ENCODE data around the gene UCP3. TPM values are rescaled to one million over a fixed set of nuclear protein-coding genes. Genes with fewer than 3 reads are reported as not detected.

Gene UCP3
- total RNA-seq, 2 experiments from 2014 or later, result 2.4 to 3.2 TPM

- CTCF ChIA-PET (ENCODE audit: unreplicated experiment), result no interaction called here
- Histone ChIP-seq H3K4me2 (ENCODE audit: low read length) (peak overlapping the region; percentile 96; the same call in 1 of the 2 replicates), H3K27ac (ENCODE audit: low read depth, low read length, poor library complexity, severe bottlenecking) (no peak overlapping the region)
These were observed 30.9 kb downstream of the UCP3 start for GRCh38 chr11:73977856-73978519.

GRCh38 chr11:73976451-73977151, 32.3 kb downstream of the UCP3 start:
- intact Hi-C loops (cut with micrococcal nuclease; ENCODE audit: unreplicated experiment), result no loop called here
- no peaks in the 10 kb centered on the region for H3K9me3 ChIP-seq (ENCODE audit: low read length)
- CTCF ChIA-PET (ENCODE audit: unreplicated experiment), result no interaction called here
- TF ChIP-seq CTCF (conservative IDR thresholded peaks at IDR 0.05; ENCODE audit: low read length) (no peak), EZH2phosphoT487 (IDR thresholded peaks at IDR 0.05; ENCODE audit: borderline replicate concordance, low read depth, low read length) (no peak)
- H3K9me2 ChIP-seq (ENCODE audit: insufficient read depth, low read length), result no peaks in the 10 kb centered on the region
- DNase-seq (ENCODE audit: low spot score), result no peak
- no peak overlapping the region for H3K4me2 ChIP-seq (ENCODE audit: low read length)
- POLR2A ChIA-PET, result no interaction called here
- H3K4me3 ChIP-seq (ENCODE audit: low read depth, low read length, poor library complexity, severe bottlenecking), result no peak overlapping the region
- H3K4me1 ChIP-seq (ENCODE audit: insufficient read depth, low read length, poor library complexity, severe bottlenecking), result peaks cover 59% of the 10 kb centered on the region
- H3K79me2 ChIP-seq (ENCODE audit: insufficient read depth, low read depth, low read length), result peaks cover 49% of the 10 kb centered on the region
- H4K20me1 ChIP-seq (ENCODE audit: insufficient read depth, low read length), result peaks cover 31% of the 10 kb centered on the region
- H2AFZ ChIP-seq (ENCODE audit: low read length), result no peak overlapping the region
- peaks cover 87% of the 10 kb centered on the region for H3K36me3 ChIP-seq (ENCODE audit: insufficient read depth, low read length)
- H3K27ac ChIP-seq (ENCODE audit: low read depth, low read length, poor library complexity, severe bottlenecking), result no peak overlapping the region
- no TSS peak for BruUV-seq (replicated peaks)

More at GRCh38 chr11:73977856-73978519, 30.9 kb downstream of the UCP3 start:
- Histone ChIP-seq H3K36me3 (ENCODE audit: insufficient read depth, low read length) (peaks cover 90% of the 10 kb centered on the region), H3K9me3 (ENCODE audit: low read length) (no peaks in the 10 kb centered on the region), H3K79me2 (ENCODE audit: insufficient read depth, low read depth, low read length) (peaks cover 63% of the 10 kb centered on the region), H3K4me1 (ENCODE audit: insufficient read depth, low read length, poor library complexity, severe bottlenecking) (peaks cover 47% of the 10 kb centered on the region), H4K20me1 (ENCODE audit: insufficient read depth, low read length) (peaks cover 37% of the 10 kb centered on the region), H2AFZ (ENCODE audit: low read length) (no peak overlapping the region), H3K9me2 (ENCODE audit: insufficient read depth, low read length) (no peaks in the 10 kb centered on the region), H3K4me3 (ENCODE audit: low read depth, low read length, poor library complexity, severe bottlenecking) (no peak overlapping the region)
- DNase-seq (ENCODE audit: low spot score), result no peak
- no peak for TF ChIP-seq CTCF (conservative IDR thresholded peaks at IDR 0.05; ENCODE audit: low read length)
- no peak for TF ChIP-seq EZH2phosphoT487 (IDR thresholded peaks at IDR 0.05; ENCODE audit: borderline replicate concordance, low read depth, low read length)
- POLR2A ChIA-PET, result interaction anchor here (0.9 kb wide), 1 partner anchor 8 kb away, joined by 4 read pairs; no protein-coding TSS in a partner anchor
- BruUV-seq (replicated peaks), result no TSS peak
- intact Hi-C loops (cut with micrococcal nuclease; ENCODE audit: unreplicated experiment), result no loop called here

- intact Hi-C loops (cut with micrococcal nuclease; ENCODE audit: unreplicated experiment), result no loop called here
- peaks cover 62% of the 10 kb centered on the region for H3K4me1 ChIP-seq (ENCODE audit: insufficient read depth, low read length, poor library complexity, severe bottlenecking)
- no peak overlapping the region for H3K27ac ChIP-seq (ENCODE audit: low read depth, low read length, poor library complexity, severe bottlenecking)
- POLR2A ChIA-PET, result no interaction called here
- H3K9me2 ChIP-seq (ENCODE audit: insufficient read depth, low read length), result no peaks in the 10 kb centered on the region
- peaks cover 75% of the 10 kb centered on the region for H3K36me3 ChIP-seq (ENCODE audit: insufficient read depth, low read length)
- no peak overlapping the region for H3K4me2 ChIP-seq (ENCODE audit: low read length)
- no peak overlapping the region for H3K4me3 ChIP-seq (ENCODE audit: low read depth, low read length, poor library complexity, severe bottlenecking)
- H2AFZ ChIP-seq (ENCODE audit: low read length), result no peak overlapping the region
- no peaks in the 10 kb centered on the region for H3K9me3 ChIP-seq (ENCODE audit: low read length)
- peaks cover 37% of the 10 kb centered on the region for H3K79me2 ChIP-seq (ENCODE audit: insufficient read depth, low read depth, low read length)
- CTCF ChIA-PET (ENCODE audit: unreplicated experiment), result no interaction called here
- no peak for DNase-seq (ENCODE audit: low spot score)
- H4K20me1 ChIP-seq (ENCODE audit: insufficient read depth, low read length), result peaks cover 27% of the 10 kb centered on the region; the same call in 1 of the 2 replicates
- BruUV-seq (replicated peaks), result no TSS peak
- no peak for TF ChIP-seq EZH2phosphoT487 (IDR thresholded peaks at IDR 0.05; ENCODE audit: borderline replicate concordance, low read depth, low read length)
- TF ChIP-seq CTCF (conservative IDR thresholded peaks at IDR 0.05; ENCODE audit: low read length), result no peak
These were observed 33.5 kb downstream of the UCP3 start for GRCh38 chr11:73975479-73975757.
